NB4 (cell line): ENCODE results near the gene KISS1R.

Experiments
- DNase-seq: peaks from one replicate; pipeline ENCODE4 v3.0.0; 2010; ENCODE audit warnings: low read depth
- H3K4me3 ChIP-seq: one replicate; pipeline ENCODE4 v1.5.1; 2011; ENCODE audit warnings: mild to moderate bottlenecking, low read depth, low read length, moderate library complexity
- CTCF ChIP-seq: IDR thresholded peaks from one replicate; pipeline ENCODE4 v1.5.1; 2012; ENCODE audit warnings: low read depth, low read length
- MAX ChIP-seq: IDR thresholded peaks from 2 replicates; pipeline ENCODE4 v1.6.1; 2011; ENCODE audit warnings: low read depth, low read length
- MYC ChIP-seq: IDR thresholded peaks from 2 replicates; pipeline ENCODE4 v1.6.1; 2011; ENCODE audit warnings: low read depth, low read length
- POLR2A ChIP-seq: IDR thresholded peaks from 2 replicates; pipeline ENCODE4 v1.6.1; 2011; ENCODE audit warnings: mild to moderate bottlenecking; ENCODE audit not compliant: insufficient read length; ENCODE audit errors: extremely low read depth

Gene KISS1R

GRCh38 chr19:934197-934840, 17.2 kb downstream of the KISS1R start:
- H3K4me3 ChIP-seq: no peak overlapping the region
- TF ChIP-seq MAX (no peak), CTCF (no peak), MYC (no peak), POLR2A (no peak)
- no peak for DNase-seq

GRCh38 chr19:934865-935479, 17.8 kb downstream of the KISS1R start:
- DNase-seq: no peak
- no peak overlapping the region for H3K4me3 ChIP-seq
- TF ChIP-seq MYC (no peak), POLR2A (no peak), CTCF (no peak), MAX (no peak)

GRCh38 chr19:936175-936546, 19.0 kb downstream of the KISS1R start:
- TF ChIP-seq MYC (no peak), CTCF (no peak), POLR2A (no peak), MAX (no peak)
- no peak for DNase-seq
- no peak overlapping the region for H3K4me3 ChIP-seq

GRCh38 chr19:937259-937694, 20.1 kb downstream of the KISS1R start:
- no peak for DNase-seq
- TF ChIP-seq CTCF (no peak), MYC (no peak), POLR2A (no peak), MAX (no peak)
- H3K4me3 ChIP-seq: no peak overlapping the region

- DNase-seq: no peak
- TF ChIP-seq MAX: no peak
- no peak for TF ChIP-seq CTCF
- TF ChIP-seq POLR2A: no peak
- TF ChIP-seq MYC: no peak
- no peak overlapping the region for H3K4me3 ChIP-seq
Measured at GRCh38 chr19:938233-938923, 21.2 kb downstream of the KISS1R start.
